Activated T-helper 1 cell treated with anti-CD3 and anti-CD28 coated beads, Interleukin-12 subunit alpha, Interleukin-12 subunit beta, Interleukin-2, Interleukin-4 antibody, amounts not matched to agents 30 ng/mL and 10 ng/mL and 1 ng/mL, durations not matched to agents 14 hours and 24 hours and 36 hours (primary cell): ENCODE data around the gene PTPRK. TPM values are rescaled to one million over a fixed set of nuclear protein-coding genes. Genes with fewer than 3 reads are reported as not detected.

Experiments used
- DNase-seq: peaks from one replicate; pipeline ENCODE4 v3.0.0; 2021; ENCODE audit warnings: low spot score
- H3K27ac Mint-ChIP-seq: one replicate; pipeline ENCODE4 v1.8.0; 2021; ENCODE audit warnings: mild to moderate bottlenecking, mixed read lengths
- H3K27me3 Mint-ChIP-seq: one replicate; pipeline ENCODE4 v1.8.0; 2022; ENCODE audit warnings: mild to moderate bottlenecking, moderate library complexity, mixed read lengths; ENCODE audit not compliant: insufficient read depth
- H3K36me3 Mint-ChIP-seq: one replicate; pipeline ENCODE4 v1.8.0; 2021; ENCODE audit warnings: low read depth, mixed read lengths
- H3K4me1 Mint-ChIP-seq: one replicate; pipeline ENCODE4 v1.8.0; 2021; ENCODE audit warnings: low read depth, mixed read lengths
- H3K4me3 Mint-ChIP-seq: one replicate; pipeline ENCODE4 v1.8.0; 2021; ENCODE audit warnings: mild to moderate bottlenecking, moderate library complexity, mixed read lengths
- H3K9me3 Mint-ChIP-seq: one replicate; pipeline ENCODE4 v1.8.0; 2021; ENCODE audit warnings: mixed read lengths
- intact Hi-C: fragments of 100-400 bp; cut with micrococcal nuclease; formaldehyde crosslinking; loops from one replicate; pipeline ENCODE4 v1.15.1; 2024
- total RNA-seq: library from RNA; stranded (reverse); gene quantifications from 2 replicates; pipeline ENCODE4 v1.2.3, GENCODE V29; 2022

Gene PTPRK
- total RNA-seq, 1 donor from 2014 or later = 3.2 TPM

DNA sequence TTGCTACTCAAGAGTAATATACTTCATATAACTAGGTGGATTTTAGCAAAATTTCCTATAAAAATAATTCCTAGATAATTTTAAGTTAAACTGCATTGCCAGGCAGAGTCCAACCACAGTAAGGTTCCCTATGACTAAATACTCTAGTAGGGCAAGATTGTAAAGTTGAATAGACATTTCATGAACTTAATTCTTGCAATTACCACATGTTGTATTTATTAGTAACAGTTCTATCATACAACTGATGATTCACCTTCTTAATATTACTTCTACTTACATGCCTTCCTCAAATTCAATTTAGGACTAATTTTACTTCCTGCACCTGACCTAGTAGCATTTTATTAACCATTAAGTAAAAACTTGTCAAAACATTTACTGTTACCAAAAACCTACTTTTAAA, 352.8 kb downstream of the PTPRK start:
- DNase-seq = no peak
- no peak overlapping the region for H3K27ac Mint-ChIP-seq
- H3K4me3 Mint-ChIP-seq = no peak overlapping the region
- H3K4me1 Mint-ChIP-seq = no peaks in the 10 kb centered on the region
- intact Hi-C loops = no loop called here
- no peaks in the 10 kb centered on the region for H3K9me3 Mint-ChIP-seq
- H3K36me3 Mint-ChIP-seq = no peaks in the 10 kb centered on the region
- H3K27me3 Mint-ChIP-seq = no peaks in the 10 kb centered on the region

DNA sequence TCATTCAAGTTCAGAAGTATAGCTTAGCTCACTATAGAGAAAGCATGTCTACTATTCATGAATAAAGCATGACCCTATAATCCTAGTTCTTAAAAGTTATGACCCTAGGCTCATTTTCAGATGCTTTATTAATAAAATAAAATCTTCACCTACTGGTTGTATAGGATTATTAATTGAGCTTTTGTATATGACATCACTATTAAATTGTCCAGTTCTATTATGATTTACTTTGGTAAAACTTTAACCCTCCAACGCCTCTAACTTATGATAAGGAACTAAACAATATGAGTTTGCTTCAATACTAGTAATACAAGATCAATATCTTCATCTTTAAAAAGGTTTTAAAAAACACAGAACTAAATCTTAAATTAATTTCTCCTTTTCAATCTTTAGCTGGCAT, 356.1 kb downstream of the PTPRK start:
- Mint-ChIP-seq H3K4me1 (no peaks in the 10 kb centered on the region), H3K27ac (no peak overlapping the region), H3K4me3 (no peak overlapping the region), H3K9me3 (no peaks in the 10 kb centered on the region), H3K27me3 (peaks cover 2% of the 10 kb centered on the region), H3K36me3 (no peaks in the 10 kb centered on the region)
- DNase-seq = no peak
- intact Hi-C loops = no loop called here

DNA sequence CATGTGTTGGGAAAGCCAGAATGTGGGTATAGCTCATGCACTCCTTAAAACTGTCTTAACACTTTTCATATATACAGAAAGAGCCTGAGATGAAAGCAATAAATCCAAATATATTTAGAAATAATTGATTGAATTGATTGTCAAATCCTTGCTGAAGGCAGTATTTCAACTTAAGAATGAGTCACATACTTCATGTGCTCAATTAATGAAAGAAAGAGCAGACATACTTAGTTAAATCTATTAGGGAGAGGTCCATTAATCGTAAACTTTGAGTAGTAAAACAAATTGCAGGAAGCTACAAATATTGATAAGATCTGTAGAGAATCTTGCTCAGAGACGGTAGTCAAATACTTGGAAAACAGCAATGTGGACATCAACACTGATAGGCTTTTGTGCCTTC, 358.0 kb downstream of the PTPRK start:
- DNase-seq = no peak
- Mint-ChIP-seq H3K4me1 (no peaks in the 10 kb centered on the region), H3K27ac (no peak overlapping the region), H3K4me3 (no peak overlapping the region), H3K9me3 (no peaks in the 10 kb centered on the region), H3K36me3 (no peaks in the 10 kb centered on the region), H3K27me3 (peaks cover 2% of the 10 kb centered on the region)
- intact Hi-C loops = no loop called here

DNA sequence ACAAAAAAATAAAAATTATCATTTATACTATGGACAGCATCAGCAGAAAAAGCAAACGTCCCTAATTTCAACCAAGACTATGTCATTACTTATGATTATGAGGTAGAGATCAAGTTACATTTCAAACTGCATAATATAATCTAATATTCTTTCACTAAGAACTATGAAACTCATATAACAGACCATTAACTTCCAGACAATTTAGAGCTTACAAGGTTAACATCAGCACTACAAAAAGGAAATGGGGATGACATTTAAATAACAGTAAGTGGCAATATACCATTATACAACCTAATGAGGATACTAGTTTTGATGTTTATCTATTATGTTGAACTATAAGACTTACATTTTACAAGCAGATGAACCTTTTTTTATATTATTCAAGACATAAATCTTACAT, 358.6 kb downstream of the PTPRK start:
- Mint-ChIP-seq H3K9me3 (no peaks in the 10 kb centered on the region), H3K27me3 (peaks cover 2% of the 10 kb centered on the region), H3K4me3 (no peak overlapping the region), H3K36me3 (no peaks in the 10 kb centered on the region), H3K27ac (no peak overlapping the region), H3K4me1 (no peaks in the 10 kb centered on the region)
- no peak for DNase-seq
- intact Hi-C loops = no loop called here

DNA sequence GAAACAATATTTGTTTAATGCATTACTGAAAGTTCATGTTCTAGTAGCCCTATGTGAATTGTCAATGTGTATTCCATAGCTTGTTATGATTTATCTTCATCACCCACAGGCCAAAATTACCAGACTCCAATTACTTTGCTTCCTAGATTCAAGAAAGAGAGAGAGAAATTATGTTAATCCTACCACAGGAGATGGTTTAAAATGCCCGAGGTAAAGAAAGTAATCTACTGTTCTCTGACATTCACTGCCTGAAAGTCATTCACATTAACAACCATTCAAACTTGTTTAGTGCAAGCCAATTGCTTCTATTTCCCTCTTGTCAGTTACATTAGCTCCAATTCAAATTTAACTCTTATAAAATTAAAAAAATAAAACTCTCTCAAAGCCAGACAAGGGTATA, 359.1 kb downstream of the PTPRK start:
- Mint-ChIP-seq H3K27me3 (peaks cover 2% of the 10 kb centered on the region), H3K9me3 (no peaks in the 10 kb centered on the region), H3K27ac (no peak overlapping the region), H3K4me1 (no peaks in the 10 kb centered on the region), H3K4me3 (no peak overlapping the region), H3K36me3 (no peaks in the 10 kb centered on the region)
- intact Hi-C loops = no loop called here
- no peak for DNase-seq

DNA sequence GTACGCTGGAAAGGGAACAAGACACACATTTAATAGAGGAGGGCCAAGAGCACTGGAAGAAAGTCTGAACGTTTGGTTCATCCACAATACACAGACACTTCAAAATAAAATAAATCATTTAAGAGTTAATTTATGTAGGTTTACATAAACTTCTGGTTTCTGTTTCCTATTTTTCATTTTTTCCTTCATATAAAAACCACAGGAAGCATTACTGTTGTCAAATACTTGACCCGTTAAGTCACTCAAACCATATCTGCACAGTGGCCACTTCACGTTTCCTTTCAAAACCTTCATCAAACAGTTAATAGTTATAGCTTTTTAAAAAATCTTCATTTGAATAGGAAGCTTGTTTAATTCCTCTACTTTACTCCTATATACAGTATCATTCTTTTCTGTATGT, 361.9 kb downstream of the PTPRK start:
- Mint-ChIP-seq H3K4me1 (no peaks in the 10 kb centered on the region), H3K4me3 (no peak overlapping the region), H3K36me3 (no peaks in the 10 kb centered on the region), H3K27me3 (peaks cover 5% of the 10 kb centered on the region), H3K27ac (no peak overlapping the region), H3K9me3 (no peaks in the 10 kb centered on the region)
- DNase-seq = no peak
- intact Hi-C loops = loop anchor here (10.0 kb wide), 1 partner anchor 304 kb away; no protein-coding TSS in a partner anchor

DNA sequence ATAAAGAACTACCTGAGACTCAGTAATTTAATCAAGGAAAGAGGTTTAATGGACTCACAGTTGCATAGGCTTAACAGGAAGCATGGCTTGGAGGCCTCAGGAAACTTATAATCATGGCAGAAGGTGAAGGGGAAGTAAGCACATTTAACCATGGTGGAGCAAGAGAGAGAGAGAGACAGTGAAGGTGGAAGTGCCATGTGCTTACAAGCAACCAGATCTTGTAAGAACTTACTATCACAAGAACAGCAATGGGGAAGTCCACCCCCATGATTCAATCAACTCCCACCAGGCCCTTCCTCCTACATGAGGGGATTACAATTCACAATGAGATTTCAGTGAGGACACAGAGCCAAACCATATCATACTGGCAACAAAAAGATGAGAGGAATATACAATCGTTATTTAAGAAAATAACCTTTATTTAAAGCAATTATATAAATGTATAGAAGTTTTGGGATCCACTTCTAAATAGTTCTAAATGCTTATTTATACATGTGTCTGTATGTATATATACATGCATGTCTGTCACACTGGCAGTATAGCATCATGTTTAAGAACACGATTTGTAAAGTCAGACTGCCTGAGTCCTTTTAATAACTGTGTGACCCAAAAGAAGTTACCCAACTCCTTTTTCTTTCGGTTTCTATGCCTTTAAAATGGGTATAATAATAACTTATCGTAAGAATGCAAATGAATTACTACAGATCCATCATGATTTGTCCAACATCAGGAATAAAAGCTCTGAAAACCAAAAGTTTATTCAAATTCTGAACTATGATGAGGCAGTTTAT, 363.9 kb downstream of the PTPRK start:
- Mint-ChIP-seq H3K9me3 (no peaks in the 10 kb centered on the region), H3K36me3 (no peaks in the 10 kb centered on the region), H3K4me1 (no peaks in the 10 kb centered on the region), H3K27ac (no peak overlapping the region), H3K27me3 (peaks cover 13% of the 10 kb centered on the region), H3K4me3 (no peak overlapping the region)
- DNase-seq = no peak
- intact Hi-C loops = loop anchor here (10.0 kb wide), 1 partner anchor 302 kb away; no protein-coding TSS in a partner anchor

DNA sequence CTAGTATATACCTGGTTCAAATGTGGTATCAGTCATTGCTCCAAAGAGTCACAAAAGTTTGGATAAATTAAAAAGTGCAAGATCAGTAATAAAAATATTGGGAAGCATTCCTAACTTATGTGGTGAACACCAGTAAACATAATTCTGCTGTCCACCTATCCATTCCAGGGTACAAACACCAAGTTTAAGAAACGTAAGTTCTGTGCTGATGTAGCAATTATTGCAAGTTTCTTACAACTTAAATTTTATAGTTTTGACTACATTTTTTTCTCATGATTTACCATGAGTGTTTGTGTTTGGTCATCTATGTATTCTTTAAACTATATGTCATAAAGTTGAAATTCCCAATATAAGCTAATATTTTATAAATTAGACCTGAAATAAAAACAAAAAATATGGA, 364.6 kb downstream of the PTPRK start:
- Mint-ChIP-seq H3K4me3 (no peak overlapping the region), H3K36me3 (no peaks in the 10 kb centered on the region), H3K4me1 (no peaks in the 10 kb centered on the region), H3K27ac (no peak overlapping the region), H3K9me3 (no peaks in the 10 kb centered on the region), H3K27me3 (peaks cover 13% of the 10 kb centered on the region)
- no peak for DNase-seq
- intact Hi-C loops = loop anchor here (10.0 kb wide), 1 partner anchor 301 kb away; no protein-coding TSS in a partner anchor

DNA sequence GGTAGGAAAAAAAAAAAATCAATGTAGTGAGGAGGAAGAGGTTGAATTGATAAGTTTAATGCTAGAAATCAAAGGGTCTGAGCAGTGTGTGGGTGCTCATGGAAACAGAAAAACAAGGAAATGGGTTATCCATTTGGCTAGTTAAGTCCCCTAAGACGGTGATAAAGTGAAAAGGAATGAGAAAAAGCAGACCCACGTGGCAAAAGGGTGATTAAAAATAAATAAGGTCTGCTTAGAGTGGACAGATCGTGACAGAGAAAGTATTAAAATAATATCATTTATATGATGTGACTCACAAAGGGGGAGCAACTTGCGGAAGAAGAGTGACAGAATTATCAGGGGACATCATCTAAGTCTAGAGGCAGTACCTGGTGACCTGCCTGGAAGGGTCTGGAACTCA, 367.8 kb downstream of the PTPRK start:
- Mint-ChIP-seq H3K27me3 (peaks cover 10% of the 10 kb centered on the region), H3K9me3 (no peaks in the 10 kb centered on the region), H3K4me3 (no peak overlapping the region), H3K36me3 (no peaks in the 10 kb centered on the region), H3K4me1 (no peaks in the 10 kb centered on the region), H3K27ac (no peak overlapping the region)
- no peak for DNase-seq
- intact Hi-C loops = loop anchor here (10.0 kb wide), 1 partner anchor 298 kb away; no protein-coding TSS in a partner anchor

DNA sequence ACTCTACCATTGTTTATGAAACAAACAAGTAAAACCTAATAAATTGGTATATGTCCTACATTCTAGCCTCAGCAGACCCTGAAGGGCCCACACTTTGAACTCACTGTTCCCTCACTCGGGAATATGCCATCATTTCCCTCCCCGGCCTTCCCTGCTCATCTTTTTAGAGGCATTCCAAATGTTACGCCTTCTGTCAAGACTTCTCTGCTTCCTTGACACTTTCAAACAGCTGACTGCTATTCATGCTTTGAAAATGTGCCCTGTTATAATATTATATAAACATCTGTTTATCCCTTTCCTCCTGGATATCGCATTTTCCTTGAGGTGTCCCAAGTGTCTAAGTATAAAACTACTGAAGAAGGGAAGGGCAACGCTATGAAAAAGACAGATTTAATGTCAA, 370.0 kb downstream of the PTPRK start:
- Mint-ChIP-seq H3K4me1 (no peaks in the 10 kb centered on the region), H3K27ac (no peak overlapping the region), H3K9me3 (no peaks in the 10 kb centered on the region), H3K27me3 (peaks cover 10% of the 10 kb centered on the region), H3K36me3 (no peaks in the 10 kb centered on the region), H3K4me3 (no peak overlapping the region)
- intact Hi-C loops = loop anchor here (10.0 kb wide), 1 partner anchor 296 kb away; no protein-coding TSS in a partner anchor
- DNase-seq = no peak

DNA sequence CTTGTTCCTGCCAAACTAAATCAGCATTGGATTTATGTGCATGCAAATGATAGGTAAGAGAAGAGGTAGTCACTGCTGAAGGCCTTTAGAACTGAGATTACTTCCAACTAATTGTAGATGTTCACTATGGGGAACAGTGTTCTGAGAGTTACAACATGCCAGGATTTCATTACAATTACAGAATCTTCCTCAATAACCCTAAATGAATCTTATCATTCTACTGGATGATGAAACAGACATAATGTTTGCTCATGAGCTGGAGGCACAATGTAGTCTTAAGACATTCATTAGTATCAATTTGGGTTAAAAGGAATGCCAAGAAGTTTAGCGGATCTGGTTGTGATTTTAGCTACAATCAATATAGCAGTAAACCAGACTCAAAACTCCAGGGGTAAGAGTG, 370.6 kb downstream of the PTPRK start:
- no peaks in the 10 kb centered on the region for H3K4me1 Mint-ChIP-seq
- intact Hi-C loops = loop anchor here (10.0 kb wide), 1 partner anchor 295 kb away; no protein-coding TSS in a partner anchor
- H3K27me3 Mint-ChIP-seq = peaks cover 10% of the 10 kb centered on the region
- H3K4me3 Mint-ChIP-seq = no peak overlapping the region
- no peak overlapping the region for H3K27ac Mint-ChIP-seq
- no peaks in the 10 kb centered on the region for H3K36me3 Mint-ChIP-seq
- DNase-seq = no peak
- no peaks in the 10 kb centered on the region for H3K9me3 Mint-ChIP-seq

DNA sequence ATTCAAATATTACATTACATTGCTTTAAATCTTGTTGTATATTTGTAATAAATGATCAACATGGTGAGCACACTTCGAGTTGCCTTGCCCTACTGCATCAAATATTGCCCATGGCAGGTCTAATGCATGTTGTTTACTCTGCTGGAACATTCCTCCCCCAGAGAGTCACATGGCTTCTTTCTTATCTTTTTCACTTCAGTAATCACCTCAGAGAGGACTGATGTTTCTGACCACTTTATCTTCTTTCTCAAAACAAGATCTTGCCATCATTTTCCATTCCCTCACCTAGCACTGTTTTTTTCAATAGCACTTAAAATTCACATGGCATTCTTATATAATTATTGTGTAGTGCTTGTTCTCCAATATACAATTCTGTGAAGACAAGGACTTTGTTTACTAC, 376.1 kb downstream of the PTPRK start:
- DNase-seq = no peak
- H3K36me3 Mint-ChIP-seq = no peaks in the 10 kb centered on the region
- H3K9me3 Mint-ChIP-seq = no peaks in the 10 kb centered on the region
- no peak overlapping the region for H3K4me3 Mint-ChIP-seq
- H3K27me3 Mint-ChIP-seq = no peaks in the 10 kb centered on the region
- intact Hi-C loops = no loop called here
- H3K4me1 Mint-ChIP-seq = no peaks in the 10 kb centered on the region
- H3K27ac Mint-ChIP-seq = no peak overlapping the region

DNA sequence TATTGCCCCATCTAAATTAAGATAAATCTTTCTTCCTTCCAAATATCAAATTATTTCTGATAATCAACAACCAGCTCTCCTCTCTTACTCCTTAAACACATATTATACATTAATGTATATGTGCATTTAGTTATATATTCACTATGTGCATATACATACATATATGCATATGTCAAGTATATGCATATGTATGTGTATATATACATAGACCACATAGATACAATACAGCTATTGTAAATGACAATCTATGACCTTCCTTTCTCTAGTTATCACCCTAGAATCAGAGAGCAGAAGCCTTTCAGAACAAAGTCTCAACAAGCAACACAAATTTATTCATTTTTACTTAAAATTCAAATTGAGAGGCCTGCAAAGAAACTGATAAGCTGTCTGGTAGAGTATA, 378.5 kb downstream of the PTPRK start:
- DNase-seq = no peak
- no peaks in the 10 kb centered on the region for H3K4me1 Mint-ChIP-seq
- no peaks in the 10 kb centered on the region for H3K27me3 Mint-ChIP-seq
- H3K4me3 Mint-ChIP-seq = no peak overlapping the region
- H3K9me3 Mint-ChIP-seq = no peaks in the 10 kb centered on the region
- H3K36me3 Mint-ChIP-seq = no peaks in the 10 kb centered on the region
- intact Hi-C loops = no loop called here
- no peak overlapping the region for H3K27ac Mint-ChIP-seq
